MCF 10A (cell line): Measurements from ENCODE around the gene NCAM1. TPM values are rescaled to one million over a fixed set of nuclear protein-coding genes. Genes with fewer than 3 reads are reported as not detected.

Source experiments
- BruUV-seq: library from RNA; stranded (reverse); fragments of 400-500 nt; replicated peaks from 2 replicates; lab custom pipeline; 2021; lab: Mats Ljungman, UMichigan
- CTCF ChIA-PET: fragments of 300-600 bp; sonication (Branson Sonifier 250); formaldehyde crosslinking; extraction: SDS; loops from one replicate; lab custom pipeline; 2021; ENCODE audit warnings: antibody characterized with exemption, inconsistent platforms; lab: Yijun Ruan, JAX
- POLR2A ChIA-PET: fragments of 300-600, 350-650 bp; sonication (Branson Sonifier 250); formaldehyde crosslinking; extraction: SDS; loops from one replicate; lab custom pipeline; 2020; ENCODE audit warnings: antibody characterized with exemption, inconsistent platforms; lab: Yijun Ruan, JAX
- DNase-seq: peaks from one replicate; pipeline ENCODE4 v3.0.0-alpha.2; 2018; ENCODE audit not compliant: unreplicated experiment
- H3K27ac Mint-ChIP-seq: one replicate; pipeline ENCODE4 v1.8.0; 2022; ENCODE audit warnings: mild to moderate bottlenecking, low read depth, mixed read lengths; ENCODE audit not compliant: unreplicated experiment
- H3K27me3 Mint-ChIP-seq: one replicate; pipeline ENCODE4 v1.8.0; 2022; ENCODE audit warnings: mixed read lengths; ENCODE audit not compliant: insufficient read depth, unreplicated experiment
- H3K36me3 Mint-ChIP-seq: one replicate; pipeline ENCODE4 v1.8.0; 2022; ENCODE audit warnings: mild to moderate bottlenecking, moderate library complexity, mixed read lengths; ENCODE audit not compliant: insufficient read depth, unreplicated experiment
- H3K4me1 Mint-ChIP-seq: one replicate; pipeline ENCODE4 v1.8.0; 2022; ENCODE audit warnings: mixed read lengths; ENCODE audit not compliant: insufficient read depth, unreplicated experiment
- H3K4me3 Mint-ChIP-seq: one replicate; pipeline ENCODE4 v1.8.0; 2022; ENCODE audit warnings: mild to moderate bottlenecking, moderate library complexity, mixed read lengths; ENCODE audit not compliant: unreplicated experiment
- H3K9me3 Mint-ChIP-seq: one replicate; pipeline ENCODE4 v1.8.0; 2022; ENCODE audit warnings: mixed read lengths; ENCODE audit not compliant: unreplicated experiment
- intact Hi-C: fragments of 100-400 bp; cut with micrococcal nuclease; formaldehyde crosslinking; loops from 2 replicates; pipeline ENCODE4 v1.14.1; 2022
- total RNA-seq: library from RNA; stranded (reverse); gene quantifications from 2 replicates; pipeline ENCODE4 v1.2.3, GENCODE V29; 2022
- TF ChIP-seq, protein P1 (sequence below): fragments of 200-600 bp; IDR thresholded peaks from one replicate; pipeline ENCODE4 v1.8.0; 2022; ENCODE audit warnings: antibody characterized with exemption, mild to moderate bottlenecking; ENCODE audit not compliant: unreplicated experiment

Gene NCAM1
- total RNA-seq, 1 experiment from 2014 or later: 0.19 TPM

DNA sequence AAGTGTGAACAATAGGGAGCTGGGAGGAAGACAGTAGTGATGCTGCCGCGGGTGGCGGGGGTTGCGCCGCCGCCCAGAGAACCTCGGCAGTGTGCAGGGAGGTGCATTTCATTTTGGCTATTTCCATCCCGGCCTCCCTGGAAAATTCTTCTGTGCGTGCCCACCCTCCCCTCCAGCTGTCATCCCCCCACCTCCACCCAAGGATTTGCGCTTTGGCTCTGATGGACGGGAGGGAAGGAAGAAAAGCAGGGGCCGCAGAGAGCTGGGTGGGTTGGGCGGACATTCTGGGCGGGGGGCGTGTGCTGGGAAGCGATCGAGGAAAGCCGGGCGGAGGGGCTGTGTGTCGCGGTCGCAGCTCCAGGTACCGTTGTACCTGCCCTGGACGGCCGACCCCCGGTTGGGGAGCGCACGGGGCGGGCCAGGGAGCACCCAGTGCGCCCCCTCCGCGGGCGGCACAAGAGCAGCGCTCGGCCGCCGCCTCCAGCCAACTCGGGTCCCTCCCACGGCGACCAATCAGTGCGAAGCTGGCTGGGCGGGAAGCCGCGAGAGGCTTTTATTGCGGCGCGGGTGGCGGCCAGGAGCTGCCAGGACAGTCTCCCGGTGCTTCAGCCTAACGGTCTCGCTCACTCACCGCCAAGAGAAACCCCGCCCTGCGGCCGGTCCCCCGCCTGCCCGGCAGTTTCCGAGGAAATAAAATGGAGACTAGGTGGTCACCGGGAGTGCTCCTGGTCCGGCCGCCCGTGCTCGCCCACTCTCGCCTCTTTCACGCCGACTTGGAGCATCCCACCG is 1.6 kb downstream of the NCAM1 start:
- CTCF ChIA-PET: no interaction called here
- H3K4me1 Mint-ChIP-seq: peaks cover 14% of the 10 kb centered on the region
- H3K27ac Mint-ChIP-seq: no peak overlapping the region
- no TSS peak for BruUV-seq
- peaks cover 43% of the 10 kb centered on the region for H3K27me3 Mint-ChIP-seq
- peak overlapping the region; percentile 73 for H3K4me3 Mint-ChIP-seq
- H3K9me3 Mint-ChIP-seq: no peaks in the 10 kb centered on the region
- POLR2A ChIA-PET: no interaction called here
- TF ChIP-seq, protein P1, sequence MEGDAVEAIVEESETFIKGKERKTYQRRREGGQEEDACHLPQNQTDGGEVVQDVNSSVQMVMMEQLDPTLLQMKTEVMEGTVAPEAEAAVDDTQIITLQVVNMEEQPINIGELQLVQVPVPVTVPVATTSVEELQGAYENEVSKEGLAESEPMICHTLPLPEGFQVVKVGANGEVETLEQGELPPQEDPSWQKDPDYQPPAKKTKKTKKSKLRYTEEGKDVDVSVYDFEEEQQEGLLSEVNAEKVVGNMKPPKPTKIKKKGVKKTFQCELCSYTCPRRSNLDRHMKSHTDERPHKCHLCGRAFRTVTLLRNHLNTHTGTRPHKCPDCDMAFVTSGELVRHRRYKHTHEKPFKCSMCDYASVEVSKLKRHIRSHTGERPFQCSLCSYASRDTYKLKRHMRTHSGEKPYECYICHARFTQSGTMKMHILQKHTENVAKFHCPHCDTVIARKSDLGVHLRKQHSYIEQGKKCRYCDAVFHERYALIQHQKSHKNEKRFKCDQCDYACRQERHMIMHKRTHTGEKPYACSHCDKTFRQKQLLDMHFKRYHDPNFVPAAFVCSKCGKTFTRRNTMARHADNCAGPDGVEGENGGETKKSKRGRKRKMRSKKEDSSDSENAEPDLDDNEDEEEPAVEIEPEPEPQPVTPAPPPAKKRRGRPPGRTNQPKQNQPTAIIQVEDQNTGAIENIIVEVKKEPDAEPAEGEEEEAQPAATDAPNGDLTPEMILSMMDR: no peak
- intact Hi-C loops: no loop called here
- no peak for DNase-seq
- no peaks in the 10 kb centered on the region for H3K36me3 Mint-ChIP-seq

DNA sequence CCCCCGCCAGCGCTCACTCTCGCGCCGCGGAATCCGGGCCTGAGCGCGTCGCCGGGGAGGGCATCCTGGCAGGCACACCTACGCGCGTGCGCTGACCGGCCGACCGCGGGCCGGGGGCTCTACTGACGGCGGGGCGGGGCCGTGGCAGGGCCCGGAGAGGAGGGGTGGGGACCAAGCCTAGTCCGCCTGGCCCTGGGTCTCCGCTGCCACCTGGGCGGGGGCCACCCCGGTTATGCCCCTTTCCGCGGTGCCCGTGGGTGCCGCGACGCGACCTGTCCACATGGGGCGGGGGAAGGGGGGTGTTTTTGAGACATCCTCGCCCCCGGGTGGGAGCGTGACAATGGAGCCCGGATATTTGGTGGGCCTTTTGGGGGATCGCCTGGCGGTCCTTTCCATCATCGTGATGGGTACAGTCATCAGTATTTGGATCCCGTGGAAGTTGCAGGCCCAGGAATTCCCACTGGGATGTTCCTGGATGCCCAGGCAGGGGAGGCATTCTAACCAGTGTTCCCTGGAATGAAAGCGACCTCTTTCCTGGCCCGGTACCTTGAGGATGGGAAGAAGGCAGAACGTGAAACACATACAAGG is 2.2 kb downstream of the NCAM1 start:
- CTCF ChIA-PET: no interaction called here
- H3K4me3 Mint-ChIP-seq: no peak overlapping the region
- BruUV-seq: no TSS peak

DNA sequence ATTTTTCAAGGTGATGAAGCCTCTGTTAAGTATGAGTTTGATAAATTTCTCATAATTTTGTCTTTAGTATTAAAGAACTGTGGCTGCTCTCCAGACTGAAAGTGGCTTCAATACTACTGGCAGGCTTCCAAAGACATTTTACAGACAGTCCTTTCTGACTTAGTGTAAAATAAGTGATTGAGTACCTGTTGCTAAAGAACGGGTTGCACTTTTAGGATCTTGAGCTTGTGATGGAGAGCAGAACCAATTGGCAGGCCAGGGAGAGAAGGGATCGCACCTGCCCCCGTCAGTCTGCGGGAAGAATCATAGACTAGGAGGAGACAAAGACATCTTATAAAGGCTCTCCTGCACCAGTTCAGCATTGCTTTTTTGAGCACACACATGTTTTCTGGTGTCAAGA is 4.4 kb downstream of the NCAM1 start:
- ChIA-PET POLR2A (interaction anchor here (0.5 kb wide), 1 partner anchor 34 kb away, joined by 3 read pairs; no protein-coding TSS in a partner anchor), CTCF (interaction anchor here (0.6 kb wide), 1 partner anchor 148 kb away, joined by 3 read pairs; no protein-coding TSS in a partner anchor)
- DNase-seq: no peak
- intact Hi-C loops: no loop called here
- TF ChIP-seq, protein P1: no peak
- BruUV-seq: no TSS peak
- no peaks in the 10 kb centered on the region for H3K9me3 Mint-ChIP-seq
- no peak overlapping the region for H3K27ac Mint-ChIP-seq
- H3K4me3 Mint-ChIP-seq: no peak overlapping the region
- H3K36me3 Mint-ChIP-seq: no peaks in the 10 kb centered on the region
- peaks cover 18% of the 10 kb centered on the region for H3K4me1 Mint-ChIP-seq
- peaks cover 28% of the 10 kb centered on the region for H3K27me3 Mint-ChIP-seq

More for the DNA sequence above, 2.2 kb downstream of the NCAM1 start:
- TF ChIP-seq, protein P1: no peak
- Mint-ChIP-seq H3K36me3 (no peaks in the 10 kb centered on the region), H3K27me3 (peaks cover 36% of the 10 kb centered on the region), H3K9me3 (no peaks in the 10 kb centered on the region), H3K27ac (no peak overlapping the region), H3K4me1 (peaks cover 13% of the 10 kb centered on the region)
- DNase-seq: no peak
- POLR2A ChIA-PET: no interaction called here
- intact Hi-C loops: no loop called here

DNA sequence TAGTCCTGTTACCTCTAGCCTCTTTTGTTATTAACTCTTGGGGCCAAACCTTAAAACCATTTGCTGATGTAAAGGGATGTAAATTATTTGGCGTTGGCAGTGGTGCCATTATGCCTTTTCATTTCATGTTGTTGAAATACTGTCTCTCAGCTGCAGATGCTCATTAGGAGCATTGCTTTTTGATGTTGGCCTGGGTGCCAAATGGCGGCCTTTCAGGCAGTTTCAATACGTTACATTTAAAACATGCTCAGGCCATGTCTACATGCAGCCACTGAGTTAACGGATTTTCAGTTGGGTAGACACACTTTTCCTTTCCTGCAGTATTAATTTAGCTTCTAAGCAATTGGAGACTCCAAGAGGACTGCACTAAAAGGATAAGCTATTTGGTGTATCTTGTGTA is 5.3 kb downstream of the NCAM1 start:
- H3K36me3 Mint-ChIP-seq: no peaks in the 10 kb centered on the region
- peaks cover 18% of the 10 kb centered on the region for H3K4me1 Mint-ChIP-seq
- ChIA-PET CTCF (interaction anchor here (0.6 kb wide), 1 partner anchor 147 kb away, joined by 3 read pairs; no protein-coding TSS in a partner anchor), POLR2A (no interaction called here)
- no peak overlapping the region for H3K4me3 Mint-ChIP-seq
- H3K27ac Mint-ChIP-seq: no peak overlapping the region
- no TSS peak for BruUV-seq
- no peak for DNase-seq
- TF ChIP-seq, protein P1: no peak
- intact Hi-C loops: no loop called here
- H3K9me3 Mint-ChIP-seq: no peaks in the 10 kb centered on the region
- H3K27me3 Mint-ChIP-seq: peaks cover 23% of the 10 kb centered on the region
